Body of pancreas (tissue), 4 donors: Measurements from ENCODE around the gene ENTPD8. TPM values are rescaled to one million over a fixed set of nuclear protein-coding genes. Genes with fewer than 3 reads are reported as not detected.

ENCODE experiments used
- ATAC-seq: fragments of 150-250 bp; one replicate; pipeline ENCODE4 v1.9.1; 2016
- DNase-seq, 4 donors: peaks; one replicate each; pipeline ENCODE4 v3.0.0-alpha.2; 2019
- H3K27ac ChIP-seq, 4 donors: fragments of 200-600 bp; sonication (generic); 1 replicate in 3 of 4; 2 replicates in 1 of 4; pipeline versions ENCODE4 v1.5.1 to v1.6.1; 2016 to 2019; ENCODE audit warnings: mild to moderate bottlenecking in 1 of 4, mixed read lengths in 1 of 4, moderate library complexity in 1 of 4
- H3K27me3 ChIP-seq, 2 donors: fragments of 200-600 bp; sonication (generic); one replicate each; pipeline ENCODE4 v1.6.0; 2016; ENCODE audit warnings: mild to moderate bottlenecking in 1 of 2
- H3K36me3 ChIP-seq, 2 donors: fragments of 200-600 bp; sonication (generic); replicated peaks in 1 of 2; 2 replicates each; pipeline ENCODE4 v1.5.1; 2016; ENCODE audit warnings: low read depth in 2 of 2; ENCODE audit not compliant: insufficient read depth in 1 of 2
- H3K4me1 ChIP-seq: fragments of 200-600 bp; sonication (generic); one replicate; pipeline ENCODE4 v1.6.0; 2016
- H3K4me3 ChIP-seq, 2 donors: fragments of 200-600 bp; sonication (generic); 1 replicate in 1 of 2; 2 replicates in 1 of 2; pipeline ENCODE4 v1.5.1; 2016 to 2019
- H3K9me3 ChIP-seq, 3 donors: fragments of 200-600 bp; sonication (generic); 1 replicate in 2 of 3; 2 replicates in 1 of 3; pipeline ENCODE4 v1.5.1; 2016
- CTCF ChIP-seq, 7 experiments: fragments of 450-650 bp in 4 of 7; fragments of 200-600 bp in 3 of 7; sonication (generic) in 3 of 7; IDR thresholded peaks; one replicate each; pipeline ENCODE4 v1.5.1; 2016 to 2019; ENCODE audit warnings: antibody characterized with exemption in 7 of 7
- POLR2A ChIP-seq, 3 donors: fragments of 450-650 bp; IDR thresholded peaks; one replicate each; pipeline ENCODE4 v1.6.1; 2016; ENCODE audit warnings: antibody characterized with exemption in 3 of 3, mild to moderate bottlenecking in 2 of 3
- WGBS, 2 donors: methylation state at CpG; one replicate each; pipeline ENCODE4 v1.1.5; 2017; 5-methylcytosine and 5-hydroxymethylcytosine counted together
- intact Hi-C: fragments of 100-400 bp; cut with DNase I; formaldehyde crosslinking; loops from one replicate; pipeline ENCODE4 v1.15.1; 2023
- total RNA-seq, 2 donors: library from RNA; depleted of rRNA; stranded (reverse); fragments of >200 nt; gene quantifications; one replicate each; pipeline ENCODE4 v1.1.0, GENCODE V29; 2016

The ENTPD8 gene
- total RNA-seq, 2 donors from 2014 or later = 2.0 to 2.3 TPM

- DNase-seq = no peak
- ATAC-seq = no peak
- no peaks in the 10 kb centered on the region for H3K36me3 ChIP-seq
- TF ChIP-seq POLR2A (IDR thresholded peaks at IDR 0.05) = no peak
- no peak for TF ChIP-seq CTCF (IDR thresholded peaks at IDR 0.05)
- H3K27me3 ChIP-seq = no peaks in the 10 kb centered on the region
- H3K4me3 ChIP-seq = no peak overlapping the region
- no peak overlapping the region for H3K27ac ChIP-seq
- WGBS, 2 donors = 90 to 98% methylated on average over 13 to 14 of the region's 15 CpGs
- intact Hi-C loops = no loop called here
- H3K9me3 ChIP-seq = no peaks in the 10 kb centered on the region
- peaks cover 13% of the 10 kb centered on the region for H3K4me1 ChIP-seq
These were observed 37.9 kb downstream of the ENTPD8 start for GRCh38 chr9:137403269-137403668.

- intact Hi-C loops = no loop called here
- WGBS, 2 donors = 79 to 89% methylated on average over 10 to 11 of the region's 11 CpGs
- TF ChIP-seq CTCF (IDR thresholded peaks at IDR 0.05) = no peak
- no peak for TF ChIP-seq POLR2A (IDR thresholded peaks at IDR 0.05)
These were observed 38.4 kb downstream of the ENTPD8 start for GRCh38 chr9:137402746-137403145.

GRCh38 chr9:137398561-137399468 lies 42.3 kb downstream of the ENTPD8 start:
- no peaks in the 10 kb centered on the region for H3K36me3 ChIP-seq
- no peaks in the 10 kb centered on the region for H3K4me1 ChIP-seq
- H3K27me3 ChIP-seq = no peaks in the 10 kb centered on the region
- H3K9me3 ChIP-seq = no peaks in the 10 kb centered on the region
- intact Hi-C loops = no loop called here
- ATAC-seq (no peak), DNase-seq (no peak)
- TF ChIP-seq CTCF (IDR thresholded peaks at IDR 0.05) (no peak), POLR2A (IDR thresholded peaks at IDR 0.05) (no peak)
- H3K4me3 ChIP-seq = no peak overlapping the region
- WGBS, 2 donors = 94 to 95% methylated on average over 40 to 60 of the region's 60 CpGs
- no peak overlapping the region for H3K27ac ChIP-seq

More at GRCh38 chr9:137402746-137403145, 38.4 kb downstream of the ENTPD8 start:
- H3K27ac ChIP-seq = no peak overlapping the region
- H3K4me1 ChIP-seq = peaks cover 13% of the 10 kb centered on the region
- H3K4me3 ChIP-seq = no peak overlapping the region
- ATAC-seq = no peak
- DNase-seq = no peak
- no peaks in the 10 kb centered on the region for H3K9me3 ChIP-seq
- H3K36me3 ChIP-seq = no peaks in the 10 kb centered on the region
- no peaks in the 10 kb centered on the region for H3K27me3 ChIP-seq

GRCh38 chr9:137397675-137398423 lies 43.3 kb downstream of the ENTPD8 start:
- H3K36me3 ChIP-seq = no peaks in the 10 kb centered on the region
- H3K9me3 ChIP-seq = no peaks in the 10 kb centered on the region
- no peak for DNase-seq
- TF ChIP-seq POLR2A (IDR thresholded peaks at IDR 0.05) = no peak
- intact Hi-C loops = no loop called here
- no peak overlapping the region for H3K4me3 ChIP-seq
- H3K27ac ChIP-seq = no peak overlapping the region
- 88 to 92% methylated on average over 20 of the region's 20 CpGs for WGBS, 2 donors
- no peak for ATAC-seq
- no peaks in the 10 kb centered on the region for H3K4me1 ChIP-seq
- H3K27me3 ChIP-seq = no peaks in the 10 kb centered on the region

GRCh38 chr9:137396634-137397367 lies 44.4 kb downstream of the ENTPD8 start:
- no peaks in the 10 kb centered on the region for H3K27me3 ChIP-seq
- intact Hi-C loops = no loop called here
- TF ChIP-seq CTCF (IDR thresholded peaks at IDR 0.05) (no peak), POLR2A (IDR thresholded peaks at IDR 0.05) (no peak)
- 88 to 91% methylated on average over 17 to 22 of the region's 26 CpGs for WGBS, 2 donors
- H3K4me3 ChIP-seq = no peak overlapping the region
- ATAC-seq = no peak
- DNase-seq = no peak
- H3K4me1 ChIP-seq = no peaks in the 10 kb centered on the region
- H3K9me3 ChIP-seq = no peaks in the 10 kb centered on the region
- H3K36me3 ChIP-seq = no peaks in the 10 kb centered on the region
- no peak overlapping the region for H3K27ac ChIP-seq
